Colonic mucosa (tissue), 4 donors: ENCODE data around the gene MMP25. TPM values are rescaled to one million over a fixed set of nuclear protein-coding genes. Genes with fewer than 3 reads are reported as not detected.
A peak's percentile ranks its signal among the peaks of the same experiment; 100 is the strongest.
"Not testable (repeated sequence)": the region's sequence is repeated elsewhere in the genome, so short reads cannot be mapped to it uniquely, and the experiment has no call there.

Experiments used
- DNase-seq: peaks from one replicate; pipeline ENCODE4 v3.0.0-alpha.2; 2020
- H3K27ac ChIP-seq: fragments of 200-600 bp; one replicate; pipeline ENCODE4 v1.8.0; 2021
- H3K27me3 ChIP-seq: fragments of 200-600 bp; one replicate; pipeline ENCODE4 v1.8.0; 2021
- H3K36me3 ChIP-seq: fragments of 200-600 bp; one replicate; pipeline ENCODE4 v1.8.0; 2021
- H3K4me1 ChIP-seq: fragments of 200-600 bp; one replicate; pipeline ENCODE4 v1.8.0; 2021; ENCODE audit warnings: mild to moderate bottlenecking
- H3K4me3 ChIP-seq: fragments of 200-600 bp; one replicate; pipeline ENCODE4 v1.8.0; 2021
- H3K9ac ChIP-seq, 2 donors: one replicate each; pipeline ENCODE4 v1.7.0; 2013; ENCODE audit warnings: control low read depth in 2 of 2, low read depth in 2 of 2, low read length in 2 of 2
- H3K9me3 ChIP-seq: fragments of 200-600 bp; one replicate; pipeline ENCODE4 v1.8.0; 2021
- intact Hi-C: fragments of 100-400 bp; cut with DNase I; formaldehyde crosslinking; loops from one replicate; pipeline ENCODE4 v1.14.1; 2022
- total RNA-seq, 2 donors: library from RNA; stranded (reverse); fragmentation: NEBNext Ultra II Directional in 1 of 2; extraction: Animal tissue kit (Norgen Biotek cat#: 25700) in 1 of 2; gene quantifications; one replicate each; pipeline ENCODE4 v1.2.1, GENCODE V29; 2021
- TF ChIP-seq, protein P1 (sequence below): fragments of 200-600 bp; IDR thresholded peaks from one replicate; pipeline ENCODE4 v1.8.0; 2022; ENCODE audit warnings: antibody characterized with exemption, mild to moderate bottlenecking
- donor health status: healthy.
- donor health status: DM: no; HTN: no; CAD: no.
- donor health status: DM: no; HTN: no; CAD: no.

The MMP25 gene
- total RNA-seq, 2 donors from 2014 or later: 0.44 to 0.88 TPM

DNA sequence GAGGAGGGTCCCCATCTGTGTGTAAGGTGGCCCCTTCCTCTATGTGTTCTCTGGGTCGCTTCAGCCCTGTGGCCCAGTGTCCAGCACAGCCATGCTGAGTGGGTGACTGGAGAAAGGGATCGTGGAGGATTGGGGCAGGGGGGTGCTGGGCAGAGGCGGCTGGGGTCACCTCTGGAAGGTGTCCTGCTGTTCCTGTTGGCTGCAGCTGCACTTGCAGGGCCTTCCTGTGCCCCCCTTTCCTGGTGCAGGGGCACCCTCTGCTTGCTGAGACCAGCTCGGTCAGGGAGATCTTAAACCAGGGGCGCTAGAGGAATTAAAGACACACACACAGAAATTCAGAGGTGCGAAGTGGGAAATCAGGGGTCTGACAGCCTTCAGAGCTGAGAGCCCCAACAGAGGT lies 30.2 kb downstream of the MMP25 start:
- Histone ChIP-seq H3K27ac (peak overlapping the region; percentile 47), H3K36me3 (no peaks in the 10 kb centered on the region), H3K4me3 (no peak overlapping the region), H3K9me3 (no peaks in the 10 kb centered on the region), H3K9ac (no peak overlapping the region), H3K4me1 (no peaks in the 10 kb centered on the region), H3K27me3 (no peaks in the 10 kb centered on the region)
- no peak for DNase-seq
- TF ChIP-seq, protein P1, sequence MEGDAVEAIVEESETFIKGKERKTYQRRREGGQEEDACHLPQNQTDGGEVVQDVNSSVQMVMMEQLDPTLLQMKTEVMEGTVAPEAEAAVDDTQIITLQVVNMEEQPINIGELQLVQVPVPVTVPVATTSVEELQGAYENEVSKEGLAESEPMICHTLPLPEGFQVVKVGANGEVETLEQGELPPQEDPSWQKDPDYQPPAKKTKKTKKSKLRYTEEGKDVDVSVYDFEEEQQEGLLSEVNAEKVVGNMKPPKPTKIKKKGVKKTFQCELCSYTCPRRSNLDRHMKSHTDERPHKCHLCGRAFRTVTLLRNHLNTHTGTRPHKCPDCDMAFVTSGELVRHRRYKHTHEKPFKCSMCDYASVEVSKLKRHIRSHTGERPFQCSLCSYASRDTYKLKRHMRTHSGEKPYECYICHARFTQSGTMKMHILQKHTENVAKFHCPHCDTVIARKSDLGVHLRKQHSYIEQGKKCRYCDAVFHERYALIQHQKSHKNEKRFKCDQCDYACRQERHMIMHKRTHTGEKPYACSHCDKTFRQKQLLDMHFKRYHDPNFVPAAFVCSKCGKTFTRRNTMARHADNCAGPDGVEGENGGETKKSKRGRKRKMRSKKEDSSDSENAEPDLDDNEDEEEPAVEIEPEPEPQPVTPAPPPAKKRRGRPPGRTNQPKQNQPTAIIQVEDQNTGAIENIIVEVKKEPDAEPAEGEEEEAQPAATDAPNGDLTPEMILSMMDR: no peak
- intact Hi-C loops: no loop called here

DNA sequence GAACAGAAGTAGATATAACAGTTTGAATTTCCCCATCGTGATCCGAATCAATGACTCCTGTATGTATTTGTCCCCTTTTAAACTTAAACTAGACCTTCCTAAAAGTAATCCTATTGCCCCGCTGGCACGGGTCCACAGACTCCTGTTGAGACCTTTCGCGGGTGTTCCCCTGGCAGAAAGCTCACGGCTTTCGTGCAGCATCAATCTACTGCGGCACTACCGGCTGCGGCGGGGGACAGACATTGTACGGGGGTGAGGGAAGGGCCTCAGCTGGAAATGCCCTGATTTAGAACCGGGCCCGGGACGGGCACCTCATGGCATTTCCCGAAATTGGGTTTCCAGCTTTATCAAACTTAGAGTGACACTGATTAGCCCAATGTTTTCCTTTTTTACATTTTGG lies 33.7 kb downstream of the MMP25 start:
- no peak for DNase-seq
- intact Hi-C loops: no loop called here
- Histone ChIP-seq H3K27ac (no peak overlapping the region), H3K36me3 (no peaks in the 10 kb centered on the region), H3K27me3 (no peaks in the 10 kb centered on the region), H3K4me1 (no peaks in the 10 kb centered on the region), H3K9ac (no peak overlapping the region), H3K4me3 (no peak overlapping the region), H3K9me3 (no peaks in the 10 kb centered on the region)
- TF ChIP-seq, protein P1: no peak

DNA sequence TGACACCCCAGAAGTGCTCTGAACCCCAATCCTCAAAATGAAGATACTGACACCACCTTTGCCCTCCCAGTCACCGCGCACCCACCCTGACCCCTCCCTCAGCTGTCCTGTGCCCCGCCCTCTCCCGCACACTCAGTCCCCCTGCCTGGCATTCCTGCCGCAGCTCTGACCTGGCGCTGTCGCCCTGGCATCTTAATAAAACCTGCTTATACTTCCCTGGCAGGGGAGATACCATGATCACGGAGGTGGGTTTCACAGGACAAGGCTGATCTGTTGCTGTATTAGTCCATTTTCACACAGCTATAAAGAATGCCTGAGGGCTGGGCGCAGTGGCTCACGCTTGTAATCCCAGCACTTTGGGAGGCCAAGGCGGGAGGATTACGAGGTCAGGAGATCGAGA lies 35.6 kb downstream of the MMP25 start:
- H3K9ac ChIP-seq, H3K27me3 ChIP-seq, DNase-seq, H3K4me3 ChIP-seq, intact Hi-C loops, H3K9me3 ChIP-seq, H3K4me1 ChIP-seq, H3K36me3 ChIP-seq, H3K27ac ChIP-seq: not testable (repeated sequence)

DNA sequence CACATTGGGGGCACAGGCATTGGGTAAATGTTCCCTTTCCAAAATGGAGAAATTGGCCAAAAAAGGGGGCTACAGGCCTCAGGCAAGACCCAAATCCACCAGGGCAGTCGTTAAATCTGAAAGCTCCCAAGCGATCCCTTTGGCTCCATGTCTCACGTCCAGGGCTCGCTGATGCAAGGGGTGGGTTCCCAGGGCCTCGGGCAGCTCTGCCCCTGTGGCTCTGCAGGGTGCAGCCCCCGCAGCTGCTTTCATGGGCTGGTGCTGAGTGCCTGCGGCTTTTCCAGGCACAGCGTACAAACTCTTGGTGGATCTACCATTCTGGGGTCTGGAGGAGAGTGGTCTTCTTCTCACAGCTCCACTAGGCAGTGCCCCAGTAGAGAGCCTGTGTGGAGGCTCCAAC lies 37.0 kb downstream of the MMP25 start:
- DNase-seq: not testable (repeated sequence)

DNA sequence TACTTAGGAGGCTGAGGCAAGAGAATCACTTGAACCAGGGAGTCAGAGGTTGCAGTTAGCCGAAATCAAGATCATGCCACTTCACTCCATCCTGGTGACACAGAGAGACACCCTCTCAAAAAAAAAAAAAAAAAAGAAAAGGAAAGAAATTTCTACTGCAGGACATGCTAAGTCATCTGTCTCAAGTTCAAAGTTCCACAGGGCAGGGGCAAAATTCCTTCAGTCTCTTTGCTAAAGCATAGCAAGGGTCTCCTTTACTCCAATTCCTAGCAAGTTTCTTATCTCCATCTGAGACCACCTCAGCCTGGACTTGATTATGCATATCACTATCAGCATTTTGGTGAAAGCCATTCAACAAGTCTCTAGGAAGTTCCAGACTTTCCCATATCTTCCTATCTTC lies 38.1 kb downstream of the MMP25 start:
- intact Hi-C loops: no loop called here
- no peak for DNase-seq
- TF ChIP-seq, protein P1: no peak
- Histone ChIP-seq H3K9ac (no peak overlapping the region), H3K9me3 (no peaks in the 10 kb centered on the region), H3K4me1 (no peaks in the 10 kb centered on the region), H3K27ac (no peak overlapping the region), H3K27me3 (no peaks in the 10 kb centered on the region), H3K36me3 (no peaks in the 10 kb centered on the region), H3K4me3 (no peak overlapping the region)

More for the DNA sequence above, 37.0 kb downstream of the MMP25 start:
- H3K4me1 ChIP-seq, intact Hi-C loops, H3K27me3 ChIP-seq, H3K9ac ChIP-seq, H3K9me3 ChIP-seq, H3K36me3 ChIP-seq, H3K4me3 ChIP-seq, H3K27ac ChIP-seq: not testable (repeated sequence)

DNA sequence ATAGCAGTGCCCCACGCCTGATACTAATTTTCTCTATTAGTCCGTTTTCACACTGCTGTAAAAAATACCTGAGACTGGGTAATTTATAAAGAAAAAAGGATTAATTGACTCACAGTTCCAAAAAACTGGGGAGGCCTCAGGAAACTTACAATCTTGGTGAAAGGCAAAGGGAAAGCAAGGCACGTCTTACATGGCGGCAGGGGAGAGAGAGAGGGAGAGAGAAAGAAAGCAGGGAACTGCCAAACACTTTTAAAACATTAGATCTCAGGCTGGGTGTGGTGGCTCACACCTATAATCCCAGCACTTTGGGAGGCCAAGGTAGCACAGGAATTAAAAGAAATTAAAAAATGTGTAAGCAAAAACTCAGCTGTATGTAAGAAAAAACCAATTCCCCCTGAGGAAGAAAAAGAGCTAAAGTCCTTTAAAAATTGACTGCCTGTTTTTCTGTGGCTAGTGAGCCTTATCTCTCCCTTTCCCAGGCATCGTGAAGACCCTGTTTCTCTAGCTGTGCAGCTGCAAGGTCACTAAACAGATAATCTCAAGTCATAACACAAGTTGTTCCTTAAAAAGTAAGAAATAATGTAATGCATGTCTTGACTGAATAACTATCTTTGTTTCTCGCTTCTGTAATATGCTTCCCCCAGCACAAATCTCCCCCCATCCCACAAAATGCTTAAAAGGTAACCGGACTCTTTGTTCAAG lies 38.8 kb downstream of the MMP25 start:
- Histone ChIP-seq H3K9me3 (no peaks in the 10 kb centered on the region), H3K27me3 (no peaks in the 10 kb centered on the region), H3K27ac (no peak overlapping the region), H3K4me3 (no peak overlapping the region), H3K36me3 (no peaks in the 10 kb centered on the region), H3K9ac (no peak overlapping the region), H3K4me1 (no peaks in the 10 kb centered on the region)
- intact Hi-C loops: no loop called here
- DNase-seq: no peak
- TF ChIP-seq, protein P1: no peak
